HepG2 (cell line): Measurements from ENCODE around the gene DDR2. TPM values are rescaled to one million over a fixed set of nuclear protein-coding genes. Genes with fewer than 3 reads are reported as not detected.

ENCODE experiments used
- BCL6 ChIP-seq: IDR thresholded peaks from 2 replicates; pipeline ENCODE4 v1.6.1; 2016; ENCODE audit warnings: missing genetic modification reagents, missing compliant biosample characterization
- CEBPG ChIP-seq: IDR thresholded peaks from 2 replicates; pipeline ENCODE4 v1.6.1; 2016
- EP300 ChIP-seq, 3 experiments: sonication (generic) in 1 of 3; formaldehyde crosslinking in 1 of 3; IDR thresholded peaks; 2 replicates each; pipeline versions ENCODE4 v1.5.1 to v1.6.1; 2011 to 2020; ENCODE audit warnings: low read depth in 2 of 3, low read length in 2 of 3, borderline replicate concordance in 1 of 3, improper control_type of control experiment in 1 of 3, mild to moderate bottlenecking in 1 of 3, missing genetic modification reagents in 1 of 3, moderate library complexity in 1 of 3
- KDM1A ChIP-seq: IDR thresholded peaks from 2 replicates; pipeline ENCODE4 v1.6.1; 2016; ENCODE audit warnings: missing compliant biosample characterization
- KDM2A ChIP-seq: sonication (generic); formaldehyde crosslinking; IDR thresholded peaks from 2 replicates; pipeline ENCODE4 v1.4.0; 2020; ENCODE audit warnings: low read depth, missing genetic modification reagents, borderline replicate concordance
- KMT2A ChIP-seq: sonication (generic); formaldehyde crosslinking; IDR thresholded peaks from 2 replicates; pipeline ENCODE4 v1.4.0; 2020; ENCODE audit warnings: missing genetic modification reagents
- MBD4 ChIP-seq: IDR thresholded peaks from 2 replicates; pipeline ENCODE4 v1.6.1; 2012; ENCODE audit warnings: low read length, inconsistent platforms, borderline replicate concordance
- MNT ChIP-seq: fragments of 450-650 bp; IDR thresholded peaks from 2 replicates; pipeline ENCODE4 v1.6.1; 2016
- NFIB ChIP-seq: sonication (generic); formaldehyde crosslinking; IDR thresholded peaks from 2 replicates; pipeline ENCODE4 v1.9.0; 2021; ENCODE audit warnings: missing genetic modification reagents, mild to moderate bottlenecking, borderline replicate concordance
- NR2C2 ChIP-seq: sonication (generic); formaldehyde crosslinking; IDR thresholded peaks from 2 replicates; pipeline ENCODE4 v1.4.0; 2020; ENCODE audit warnings: missing genetic modification reagents, mild to moderate bottlenecking, moderate library complexity, borderline replicate concordance
- NRL ChIP-seq: sonication (generic); formaldehyde crosslinking; IDR thresholded peaks from 2 replicates; pipeline ENCODE4 v1.5.0; 2020; ENCODE audit warnings: missing genetic modification reagents, mild to moderate bottlenecking, moderate library complexity, borderline replicate concordance
- PLRG1 ChIP-seq: fragments of 450-650 bp; conservative IDR thresholded peaks from 2 replicates; pipeline ENCODE4 v1.6.1; 2016
- RCOR2 ChIP-seq: IDR thresholded peaks from 2 replicates; pipeline ENCODE4 v1.6.1; 2016; ENCODE audit warnings: missing biosample characterization, missing genetic modification reagents
- SOX13 ChIP-seq, 3 experiments: fragments of 450-650 bp in 1 of 3; sonication (generic) in 1 of 3; formaldehyde crosslinking in 1 of 3; IDR thresholded peaks in 2 of 3; conservative IDR thresholded peaks in 1 of 3; 2 replicates each; pipeline versions ENCODE4 v1.5.0 to v1.6.1; 2016 to 2020; ENCODE audit warnings: antibody characterized with exemption in 1 of 3, mild to moderate bottlenecking in 1 of 3, missing compliant biosample characterization in 1 of 3, missing genetic modification reagents in 1 of 3, moderate library complexity in 1 of 3
- ZBTB21 ChIP-seq: sonication (generic); formaldehyde crosslinking; IDR thresholded peaks from 2 replicates; pipeline ENCODE4 v1.4.0; 2020; ENCODE audit warnings: missing genetic modification reagents
- ZNF407 ChIP-seq: sonication (generic); formaldehyde crosslinking; IDR thresholded peaks from one replicate; pipeline ENCODE4 v1.5.1; 2020; ENCODE audit warnings: mild to moderate bottlenecking, missing genetic modification reagents; ENCODE audit errors: not compliant biosample characterization
- ZNF431 ChIP-seq: sonication (generic); formaldehyde crosslinking; IDR thresholded peaks from 2 replicates; pipeline ENCODE4 v1.9.0; 2022; ENCODE audit warnings: missing genetic modification reagents, low read depth, mild to moderate bottlenecking, borderline replicate concordance
- ZNF543 ChIP-seq: sonication (generic); formaldehyde crosslinking; IDR thresholded peaks from 2 replicates; pipeline ENCODE4 v1.4.0; 2020; ENCODE audit warnings: mild to moderate bottlenecking, missing genetic modification reagents
- ZNF552 ChIP-seq: sonication (generic); formaldehyde crosslinking; IDR thresholded peaks from 2 replicates; pipeline ENCODE4 v1.9.0; 2022; ENCODE audit warnings: missing genetic modification reagents, mild to moderate bottlenecking, borderline replicate concordance
- ZNF652 ChIP-seq: IDR thresholded peaks from 2 replicates; pipeline ENCODE4 v1.6.1; 2016; ENCODE audit warnings: low read depth, borderline replicate concordance
- ZSCAN20 ChIP-seq: sonication (generic); formaldehyde crosslinking; IDR thresholded peaks from 2 replicates; pipeline ENCODE4 v1.4.0; 2020; ENCODE audit warnings: missing genetic modification reagents, mild to moderate bottlenecking, borderline replicate concordance
- polyA plus RNA-seq, 8 experiments: library from polyadenylated mRNA; depleted of rRNA in 3 of 8; stranded (reverse) in 7 of 8; unstranded in 1 of 8; fragments of >200 nt; fragmentation: Illumina TruSeq in 4 of 8; extraction: Trizol in 4 of 8; gene quantifications; 2 replicates each; pipeline versions ENCODE4 v1.2.1 to v1.2.3, GENCODE V29; 2011 to 2016; ENCODE audit warnings: low read depth in 4 of 8, missing spikeins in 1 of 8, mixed read lengths in 1 of 8; ENCODE audit not compliant: insufficient read depth in 1 of 8
- total RNA-seq, 5 experiments: library from RNA; depleted of rRNA; stranded (reverse); fragments of >200 nt; fragmentation: Illumina TruSeq; extraction: Trizol; gene quantifications; 2 replicates each; pipeline ENCODE4 v1.2.3, GENCODE V29; 2016; ENCODE audit warnings: low read depth in 1 of 5

Gene DDR2
- total and polyA plus RNA-seq, 2 of the 13 experiments (the other 11 are each of a cell fraction or from before 2014, with no cell fraction given): 0.36 to 0.38 TPM

- TF ChIP-seq ZSCAN20 (CRISPR knock-in tag) (no peak), CEBPG (CRISPR knock-in tag) (peak; percentile 53), PLRG1 (no peak), MNT (no peak), ZNF652 (CRISPR knock-in tag) (no peak), KDM2A (CRISPR knock-in tag) (no peak), NR2C2 (CRISPR knock-in tag) (peak; percentile 58), BCL6 (peak; percentile 44; the same call in 1 of the 2 replicates), KMT2A (no peak), ZNF543 (CRISPR knock-in tag) (no peak), NRL (CRISPR knock-in tag) (no peak), ZNF431 (no peak), EP300 (IDR thresholded peaks at IDR 0.05; ENCODE audit: low read depth in 2 of 2, low read length in 2 of 2) (peak in 1 of 2 experiments; percentile 52; a peak in 2 of 4 replicates), EP300 (CRISPR knock-in tag; IDR thresholded peaks at IDR 0.05; ENCODE audit: borderline replicate concordance) (no peak), SOX13 (IDR thresholded peaks at IDR 0.05) (no peak), SOX13 (CRISPR knock-in tag; conservative IDR thresholded peaks at IDR 0.05 in 1 of 2, IDR thresholded peaks at IDR 0.05 in 1 of 2) (peak in 1 of 2 experiments; percentile 27; a peak in 1 of 4 replicates), RCOR2 (CRISPR knock-in tag) (no peak), NFIB (no peak), ZNF407 (CRISPR knock-in tag) (no peak), ZNF552 (CRISPR knock-in tag) (no peak), MBD4 (no peak), KDM1A (CRISPR knock-in tag) (no peak), ZBTB21 (CRISPR knock-in tag) (no peak)
Observed at GRCh38 chr1:162681122-162681436, 48.8 kb downstream of the DDR2 start (continued).
